Skeletal muscle satellite cell (primary cell): ENCODE measurements around the gene SPACA9.

ENCODE experiments used
- H3K27me3 ChIP-seq: 2 replicates; pipeline ENCODE4 v1.7.0; 2013; ENCODE audit warnings: low read length; ENCODE audit not compliant: control insufficient read depth, insufficient read depth
- H3K36me3 ChIP-seq: 2 replicates; pipeline ENCODE4 v1.7.0; 2013; ENCODE audit warnings: mild to moderate bottlenecking, control low read depth, low read length; ENCODE audit not compliant: insufficient read depth
- H3K4me1 ChIP-seq: 2 replicates; pipeline ENCODE4 v1.7.0; 2013; ENCODE audit warnings: low read length; ENCODE audit not compliant: control insufficient read depth, insufficient read depth
- H3K4me2 ChIP-seq: 2 replicates; pipeline ENCODE4 v1.7.0; 2013; ENCODE audit warnings: mild to moderate bottlenecking, low read length
- H3K4me3 ChIP-seq: 2 replicates; pipeline ENCODE4 v1.7.0; 2013; ENCODE audit warnings: low read length
- H3K9ac ChIP-seq: 2 replicates; pipeline ENCODE4 v1.7.0; 2013; ENCODE audit warnings: mild to moderate bottlenecking, low read depth, low read length, moderate library complexity
- H3K9me3 ChIP-seq: replicated peaks from 2 replicates; pipeline ENCODE4 v1.7.0; 2013; ENCODE audit warnings: mild to moderate bottlenecking, control low read depth, low read length

Gene SPACA9

DNA sequence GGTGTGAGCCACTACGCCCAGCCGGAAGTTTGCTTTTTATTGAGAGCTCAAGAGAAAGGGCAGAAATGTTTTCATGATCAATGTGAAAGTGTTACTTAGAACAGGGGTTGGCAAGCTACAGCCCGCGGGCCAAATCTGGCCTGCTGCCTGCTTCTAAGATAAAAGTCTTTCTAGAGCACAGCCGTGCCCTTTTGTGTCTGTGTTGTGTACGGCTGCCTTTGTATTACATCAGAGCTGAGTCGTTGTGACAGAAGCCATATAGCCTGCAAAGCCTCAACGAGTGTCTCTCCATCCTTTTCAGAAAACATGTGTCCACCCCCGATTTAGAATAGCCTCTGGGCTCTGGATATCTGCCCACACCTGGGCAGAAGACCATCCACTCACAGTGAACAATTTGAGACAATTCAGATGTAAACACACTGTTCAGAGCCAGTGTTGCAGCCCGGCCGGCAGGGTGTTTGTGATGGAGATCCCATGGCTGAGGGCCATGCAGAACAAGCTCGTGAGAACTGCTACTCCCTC is 29.5 kb upstream of the SPACA9 start:
- Histone ChIP-seq H3K4me1 (no peaks in the 10 kb centered on the region), H3K9me3 (no peaks in the 10 kb centered on the region), H3K36me3 (no peaks in the 10 kb centered on the region), H3K4me3 (no peak overlapping the region), H3K9ac (no peak overlapping the region), H3K27me3 (peaks cover 23% of the 10 kb centered on the region), H3K4me2 (no peak overlapping the region)

DNA sequence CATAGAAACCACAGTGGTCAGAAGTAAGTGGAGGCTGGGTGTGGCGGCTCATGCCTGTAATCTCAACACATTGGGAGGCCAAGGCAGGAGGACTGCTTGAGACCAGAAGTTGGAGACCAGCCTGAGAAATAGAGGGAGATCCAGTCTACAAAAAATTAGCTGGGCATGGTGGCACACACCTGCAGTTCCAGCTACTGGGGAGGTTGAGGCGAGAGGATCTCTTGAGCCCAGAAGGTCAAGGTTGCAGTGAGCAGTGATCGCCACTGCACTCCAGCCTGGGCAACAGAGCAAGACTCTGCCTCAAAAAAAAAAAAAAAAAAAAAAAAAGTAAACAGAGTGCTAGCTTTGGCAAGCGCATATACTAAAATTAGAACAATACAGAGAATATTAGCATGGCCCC is 25.2 kb upstream of the SPACA9 start:
- peaks cover 3% of the 10 kb centered on the region for H3K4me1 ChIP-seq
- peaks cover 38% of the 10 kb centered on the region for H3K27me3 ChIP-seq
- H3K4me2 ChIP-seq, result no peak overlapping the region
- H3K36me3 ChIP-seq, result no peaks in the 10 kb centered on the region
- H3K9ac ChIP-seq, result no peak overlapping the region
- no peaks in the 10 kb centered on the region for H3K9me3 ChIP-seq
- no peak overlapping the region for H3K4me3 ChIP-seq

GRCh38 chr9:132854832-132855231 is 23.9 kb upstream of the SPACA9 start:
- peaks cover 47% of the 10 kb centered on the region for H3K27me3 ChIP-seq
- H3K4me3 ChIP-seq, result no peak overlapping the region

DNA sequence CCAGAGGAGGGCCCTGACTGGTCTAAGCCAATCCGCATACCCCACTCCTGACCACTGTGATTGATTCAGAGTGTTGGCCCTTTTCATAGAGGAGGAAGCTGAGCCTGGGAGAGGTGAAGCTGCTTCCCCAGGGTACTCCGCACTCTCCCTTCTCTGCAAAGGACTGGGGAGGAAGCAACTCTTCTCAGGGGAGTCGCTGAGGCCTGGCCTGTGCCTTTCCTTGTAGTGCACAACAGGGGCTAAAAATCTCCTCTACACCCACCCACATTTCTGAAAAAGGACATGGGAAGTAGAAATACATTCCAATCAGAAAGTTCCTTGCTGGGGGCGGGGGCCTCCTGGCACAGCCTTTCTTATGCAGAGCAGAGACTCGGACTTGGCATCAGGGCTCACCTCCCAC is 22.8 kb upstream of the SPACA9 start:
- no peaks in the 10 kb centered on the region for H3K36me3 ChIP-seq
- H3K27me3 ChIP-seq, result peaks cover 52% of the 10 kb centered on the region
- H3K9ac ChIP-seq, result no peak overlapping the region
- no peak overlapping the region for H3K4me2 ChIP-seq
- no peak overlapping the region for H3K4me3 ChIP-seq
- no peaks in the 10 kb centered on the region for H3K9me3 ChIP-seq
- H3K4me1 ChIP-seq, result peaks cover 3% of the 10 kb centered on the region

More at GRCh38 chr9:132854832-132855231, 23.9 kb upstream of the SPACA9 start:
- H3K4me1 ChIP-seq, result peaks cover 3% of the 10 kb centered on the region
- no peak overlapping the region for H3K9ac ChIP-seq
- no peaks in the 10 kb centered on the region for H3K36me3 ChIP-seq
- H3K4me2 ChIP-seq, result no peak overlapping the region
- no peaks in the 10 kb centered on the region for H3K9me3 ChIP-seq

DNA sequence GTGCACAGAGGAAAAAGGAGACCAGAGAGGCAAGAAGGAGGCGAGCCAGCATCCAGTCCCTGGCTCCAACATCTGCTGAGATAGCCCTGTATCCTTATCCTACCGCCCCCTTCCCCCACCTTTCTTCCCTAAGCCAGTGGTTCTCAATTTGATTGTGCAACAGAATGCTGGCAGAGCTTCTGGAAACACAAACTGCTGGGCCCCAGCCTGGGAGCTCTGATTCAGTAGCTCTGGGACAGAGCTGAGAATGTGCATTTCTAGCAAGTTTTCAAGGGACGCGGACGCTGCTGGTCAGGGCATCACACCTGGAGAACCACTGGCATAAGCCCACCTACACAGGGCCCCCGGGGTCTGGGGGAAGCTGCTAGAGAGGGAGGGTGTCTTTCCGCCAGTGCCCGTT is 21.7 kb upstream of the SPACA9 start:
- no peaks in the 10 kb centered on the region for H3K36me3 ChIP-seq
- no peak overlapping the region for H3K4me3 ChIP-seq
- peaks cover 45% of the 10 kb centered on the region for H3K27me3 ChIP-seq
- no peak overlapping the region for H3K9ac ChIP-seq
- peaks cover 3% of the 10 kb centered on the region for H3K4me1 ChIP-seq
- no peak overlapping the region for H3K4me2 ChIP-seq
- H3K9me3 ChIP-seq, result no peaks in the 10 kb centered on the region

DNA sequence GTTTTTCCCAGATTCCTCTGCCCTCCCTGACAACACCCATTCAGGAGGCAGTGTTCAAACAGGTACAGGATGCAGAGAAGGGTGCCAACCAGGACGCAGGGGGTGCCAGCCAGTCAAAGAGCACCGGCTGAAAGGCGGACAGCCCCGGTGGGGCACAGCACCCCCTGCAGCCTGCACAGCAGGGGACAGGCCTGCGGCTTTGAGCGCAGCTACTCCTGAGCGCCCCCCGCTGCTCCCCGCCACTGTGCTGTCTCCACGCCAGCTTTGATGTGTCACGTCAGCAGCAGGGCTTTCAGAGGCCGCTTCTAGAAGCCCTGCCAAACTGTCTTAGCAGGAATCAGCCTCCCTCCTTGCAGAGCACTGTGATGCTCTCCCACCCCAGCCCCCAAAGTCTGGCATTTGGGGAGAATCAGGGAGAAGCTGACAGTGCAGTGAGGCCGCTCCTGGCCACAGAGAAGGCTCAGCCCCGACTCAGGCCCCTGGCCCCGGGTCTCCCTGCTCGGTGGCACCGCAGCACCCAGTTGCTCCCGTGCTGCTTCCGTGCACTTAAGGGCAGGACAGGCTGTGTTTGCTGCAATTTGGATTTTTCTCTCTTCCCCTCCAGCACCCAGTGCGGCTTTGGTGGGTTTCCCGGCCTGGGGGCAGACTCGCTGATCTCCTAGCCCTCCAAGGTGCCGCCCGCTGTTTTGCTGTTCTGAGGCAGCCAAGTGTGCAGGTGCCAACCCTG is 20.9 kb upstream of the SPACA9 start:
- H3K9me3 ChIP-seq, result no peaks in the 10 kb centered on the region
- no peaks in the 10 kb centered on the region for H3K36me3 ChIP-seq
- no peak overlapping the region for H3K9ac ChIP-seq
- no peak overlapping the region for H3K4me3 ChIP-seq
- peaks cover 45% of the 10 kb centered on the region for H3K27me3 ChIP-seq
- H3K4me2 ChIP-seq, result no peak overlapping the region
- peaks cover 3% of the 10 kb centered on the region for H3K4me1 ChIP-seq

GRCh38 chr9:132858751-132859150 is 19.9 kb upstream of the SPACA9 start:
- no peaks in the 10 kb centered on the region for H3K36me3 ChIP-seq
- H3K27me3 ChIP-seq, result peaks cover 46% of the 10 kb centered on the region
- no peak overlapping the region for H3K4me3 ChIP-seq
- H3K4me2 ChIP-seq, result no peak overlapping the region
- no peaks in the 10 kb centered on the region for H3K9me3 ChIP-seq
- no peak overlapping the region for H3K9ac ChIP-seq
- H3K4me1 ChIP-seq, result peaks cover 3% of the 10 kb centered on the region

GRCh38 chr9:132861666-132862065 is 17.0 kb upstream of the SPACA9 start:
- no peak overlapping the region for H3K4me3 ChIP-seq
- H3K9ac ChIP-seq, result no peak overlapping the region
- no peaks in the 10 kb centered on the region for H3K36me3 ChIP-seq
- H3K27me3 ChIP-seq, result peaks cover 51% of the 10 kb centered on the region
- no peak overlapping the region for H3K4me2 ChIP-seq
- peaks cover 3% of the 10 kb centered on the region for H3K4me1 ChIP-seq
- H3K9me3 ChIP-seq, result no peaks in the 10 kb centered on the region

GRCh38 chr9:132862533-132862932 is 16.2 kb upstream of the SPACA9 start:
- no peak overlapping the region for H3K4me3 ChIP-seq
- H3K9me3 ChIP-seq, result no peaks in the 10 kb centered on the region
- peaks cover 52% of the 10 kb centered on the region for H3K27me3 ChIP-seq
- H3K4me1 ChIP-seq, result no peaks in the 10 kb centered on the region
- no peak overlapping the region for H3K4me2 ChIP-seq
- no peaks in the 10 kb centered on the region for H3K36me3 ChIP-seq
- H3K9ac ChIP-seq, result no peak overlapping the region

GRCh38 chr9:132863096-132863495 is 15.6 kb upstream of the SPACA9 start:
- Histone ChIP-seq H3K9ac (no peak overlapping the region), H3K4me2 (no peak overlapping the region), H3K36me3 (no peaks in the 10 kb centered on the region), H3K27me3 (peaks cover 52% of the 10 kb centered on the region), H3K4me1 (no peaks in the 10 kb centered on the region), H3K4me3 (no peak overlapping the region), H3K9me3 (no peaks in the 10 kb centered on the region)

DNA sequence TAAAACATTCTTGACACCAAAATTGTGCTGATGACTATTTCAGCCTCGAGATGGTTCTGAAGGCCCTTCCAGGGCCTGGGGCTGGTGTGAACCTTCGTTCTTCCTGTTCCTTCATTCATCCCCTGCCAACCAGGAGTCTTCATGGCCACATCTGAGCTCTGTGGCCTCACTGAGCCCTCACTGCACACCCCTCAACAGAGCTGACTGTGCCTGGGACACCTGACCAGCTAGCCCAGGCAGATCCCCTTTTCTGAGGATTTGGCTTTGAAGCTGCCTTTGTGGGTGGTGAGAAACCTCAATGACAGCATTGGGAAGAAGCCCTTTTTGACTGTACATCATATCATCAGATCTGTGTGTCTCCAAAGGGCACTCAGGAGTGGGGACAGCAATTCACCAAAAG is 14.4 kb upstream of the SPACA9 start:
- no peak overlapping the region for H3K4me2 ChIP-seq
- no peaks in the 10 kb centered on the region for H3K4me1 ChIP-seq
- H3K27me3 ChIP-seq, result peaks cover 47% of the 10 kb centered on the region
- H3K9ac ChIP-seq, result no peak overlapping the region
- no peaks in the 10 kb centered on the region for H3K36me3 ChIP-seq
- H3K9me3 ChIP-seq, result no peaks in the 10 kb centered on the region
- no peak overlapping the region for H3K4me3 ChIP-seq

- H3K36me3 ChIP-seq, result no peaks in the 10 kb centered on the region
- H3K27me3 ChIP-seq, result peaks cover 47% of the 10 kb centered on the region
- H3K4me2 ChIP-seq, result no peak overlapping the region
- no peaks in the 10 kb centered on the region for H3K9me3 ChIP-seq
- no peak overlapping the region for H3K4me3 ChIP-seq
- H3K4me1 ChIP-seq, result no peaks in the 10 kb centered on the region
- H3K9ac ChIP-seq, result no peak overlapping the region
These were observed 14.0 kb upstream of the SPACA9 start for GRCh38 chr9:132864691-132865090.
